ENCODE data around the gene TTC22. TPM values are rescaled to one million over a fixed set of nuclear protein-coding genes. Genes with fewer than 3 reads are reported as not detected.

Gene TTC22
- total RNA-seq, 1 experiment from 2014 or later = 0.59 TPM

- no peak overlapping the region for H3T11ph ChIP-seq (ENCODE audit: low read length)
- H3K23me2 ChIP-seq (ENCODE audit: insufficient read length, low read depth, low read length, poor library complexity, severe bottlenecking) = no peaks in the 10 kb centered on the region
- H3K9me3 ChIP-seq (ENCODE audit: control insufficient read depth, low read depth, low read length) = no peaks in the 10 kb centered on the region
- H3K79me2 ChIP-seq (ENCODE audit: insufficient read depth, low read length) = no peaks in the 10 kb centered on the region
- no peak overlapping the region for H4K8ac ChIP-seq (replicated peaks; ENCODE audit: insufficient read length, low read depth, low read length)
- no peak overlapping the region for H3K14ac ChIP-seq (ENCODE audit: insufficient read depth, low read length)
- H2BK120ac ChIP-seq (ENCODE audit: low read depth, low read length, poor library complexity, severe bottlenecking) = no peak overlapping the region
- TF ChIP-seq CTCF (conservative IDR thresholded peaks at IDR 0.05) = no peak
- no peak overlapping the region for H3K9ac ChIP-seq (ENCODE audit: extremely low read depth, insufficient read length, low read length)
- no peak overlapping the region for H2AFZ ChIP-seq (ENCODE audit: low read length)
- H2BK5ac ChIP-seq (ENCODE audit: insufficient read length, low read length) = no peak overlapping the region
- no peaks in the 10 kb centered on the region for H3K79me1 ChIP-seq (ENCODE audit: insufficient read depth, low read depth, low read length, poor library complexity, severe bottlenecking)
- no peaks in the 10 kb centered on the region for H3K4me1 ChIP-seq (ENCODE audit: insufficient read depth, low read length)
- no peak overlapping the region for H2BK12ac ChIP-seq (ENCODE audit: insufficient read length, low read depth, low read length)
- H2BK20ac ChIP-seq (ENCODE audit: low read depth, low read length, poor library complexity, severe bottlenecking) = no peak overlapping the region
- H3K4me1 Mint-ChIP-seq = peaks cover 12 to 13% of the 10 kb centered on the region in 2 experiments
- no peak overlapping the region for H3K56ac ChIP-seq (ENCODE audit: insufficient read length, low read depth, low read length)
- no peaks in the 10 kb centered on the region for H3K9me3 Mint-ChIP-seq
- H3K4ac ChIP-seq (ENCODE audit: low read depth, low read length) = no peak overlapping the region
- no peak overlapping the region for H4K91ac ChIP-seq (ENCODE audit: insufficient read length, low read depth, low read length)
- H3K27me3 Mint-ChIP-seq (ENCODE audit: low read depth) = no peaks in the 10 kb centered on the region
- no peak overlapping the region for H3K18ac ChIP-seq (ENCODE audit: insufficient read length, low read depth, low read length)
- no CpG with 5 or more reads among the region's 9 CpGs for WGBS (ENCODE audit: extremely low coverage, insufficient read length, low lambda C conversion rate)
- no peak overlapping the region for H3K27ac ChIP-seq (ENCODE audit: insufficient read length, low read depth, low read length)
- H3K27ac Mint-ChIP-seq = no peak overlapping the region
- peaks cover 4 to 32% (median 20%) of the 10 kb centered on the region in 3 experiments; a peak in 4 of 7 replicates for H3K36me3 Mint-ChIP-seq (ENCODE audit: insufficient read depth in 1 of 3, low read depth in 3 of 3)
- no peak overlapping the region for H3K4me2 ChIP-seq (ENCODE audit: insufficient read depth, insufficient read length, low read length)
- DNase-seq = no peak
- no peak overlapping the region for H4K5ac ChIP-seq (ENCODE audit: insufficient read length, low read depth, low read length)
- H3K4me3 Mint-ChIP-seq = no peak overlapping the region
- H2AK5ac ChIP-seq (ENCODE audit: insufficient read length, low read length) = no peak overlapping the region
- H3K27me3 ChIP-seq (ENCODE audit: insufficient read depth, low read length) = no peaks in the 10 kb centered on the region
- no peak overlapping the region for H2BK15ac ChIP-seq (ENCODE audit: low read depth, low read length)
- H3K23ac ChIP-seq (ENCODE audit: insufficient read length, low read depth, low read length) = no peak overlapping the region
- peaks cover 3% of the 10 kb centered on the region for H4K20me1 ChIP-seq (ENCODE audit: control insufficient read depth, insufficient read depth, insufficient read length)
These were observed 43.3 kb downstream of the TTC22 start for GRCh38 chr1:54757833-54758232.
